ENCODE data around the gene TSSK2.

The TSSK2 gene

DNA sequence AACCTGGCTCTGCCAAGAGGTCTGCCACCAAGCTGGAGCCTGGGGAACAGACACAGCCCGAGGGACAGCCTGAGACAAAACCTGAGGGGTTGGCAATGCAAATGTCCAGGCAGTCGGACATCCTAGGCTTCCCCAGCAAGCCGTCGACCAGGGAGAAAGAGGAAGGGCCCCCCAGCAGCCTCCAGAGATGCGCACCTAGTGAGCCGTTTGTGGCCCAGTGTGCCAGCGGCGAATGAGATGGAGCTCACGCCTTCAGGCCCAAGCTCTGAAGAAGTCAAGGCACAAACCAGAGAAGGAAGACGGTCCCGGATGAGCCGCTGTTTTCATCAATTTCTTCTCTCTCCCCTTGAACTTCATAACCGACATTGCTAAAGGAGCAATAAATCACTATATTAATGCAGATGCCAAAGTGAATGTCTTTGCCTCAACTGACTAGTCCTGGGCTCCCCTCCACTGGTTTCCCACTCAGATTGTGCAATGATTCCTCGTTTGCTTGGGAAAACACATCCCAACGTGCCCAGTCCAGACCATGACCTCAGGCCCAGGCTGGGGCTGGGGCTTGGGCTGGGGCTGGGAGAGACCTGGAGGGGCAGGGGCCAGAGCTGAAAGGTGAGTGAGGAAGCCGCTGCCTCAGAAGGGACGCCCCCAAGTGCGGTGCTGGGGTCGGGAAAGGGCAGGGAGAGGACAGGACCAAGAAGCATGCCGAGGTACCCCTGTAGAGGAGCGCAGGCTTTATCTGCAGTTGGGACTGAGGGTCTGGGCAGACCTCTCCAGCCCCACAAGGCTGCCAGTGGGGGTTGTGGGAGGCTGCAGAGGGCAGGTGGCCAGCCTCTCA lies 5.4 kb upstream of the TSSK2 start:
- DNase-seq: no peak

DNA sequence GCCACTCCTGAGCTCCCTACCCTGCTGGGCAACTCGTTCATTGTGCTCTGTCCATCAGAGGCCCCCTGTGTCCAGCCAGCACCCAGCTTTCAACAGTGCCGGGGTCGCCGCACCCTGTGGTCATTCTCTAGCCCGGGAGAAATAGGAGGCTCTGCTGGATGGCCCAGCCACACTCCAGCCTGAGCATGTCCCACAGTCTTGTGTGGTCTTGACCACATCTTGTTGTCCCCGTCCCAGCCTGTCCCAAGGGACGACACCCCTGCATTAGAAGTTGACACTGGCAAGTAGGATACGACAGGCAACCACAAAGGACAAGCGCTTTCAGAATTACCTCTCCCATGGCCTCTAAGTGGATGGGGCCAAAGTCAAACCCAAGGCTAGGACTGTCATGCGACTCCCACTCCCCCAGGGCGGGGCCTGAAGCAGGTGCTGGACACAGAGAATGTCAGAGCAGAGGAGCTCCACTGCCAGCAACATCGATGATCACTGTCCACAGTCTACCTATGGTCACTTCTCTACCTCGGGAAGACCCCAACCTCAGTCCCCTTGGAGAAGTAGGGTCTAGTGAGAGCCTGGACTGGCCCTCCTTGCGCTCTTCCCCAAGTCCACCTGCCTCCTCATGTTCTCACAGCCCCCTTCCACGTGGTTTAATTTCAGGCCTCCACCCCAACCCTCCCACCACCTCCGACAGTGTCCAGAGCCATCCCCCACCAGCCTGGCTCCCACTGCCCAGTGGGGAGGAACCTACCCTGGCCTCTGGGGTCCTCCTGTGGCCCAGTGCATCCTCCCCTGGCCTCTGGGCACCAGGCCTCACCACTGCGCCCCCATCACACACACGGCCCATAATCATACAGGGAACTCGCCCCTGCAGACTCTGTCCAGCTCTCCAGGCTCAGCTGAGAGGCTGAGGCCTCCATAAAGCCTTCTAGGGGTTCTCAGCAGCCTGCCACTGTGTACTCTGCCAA lies 4.5 kb upstream of the TSSK2 start:
- DNase-seq: no peak

DNA sequence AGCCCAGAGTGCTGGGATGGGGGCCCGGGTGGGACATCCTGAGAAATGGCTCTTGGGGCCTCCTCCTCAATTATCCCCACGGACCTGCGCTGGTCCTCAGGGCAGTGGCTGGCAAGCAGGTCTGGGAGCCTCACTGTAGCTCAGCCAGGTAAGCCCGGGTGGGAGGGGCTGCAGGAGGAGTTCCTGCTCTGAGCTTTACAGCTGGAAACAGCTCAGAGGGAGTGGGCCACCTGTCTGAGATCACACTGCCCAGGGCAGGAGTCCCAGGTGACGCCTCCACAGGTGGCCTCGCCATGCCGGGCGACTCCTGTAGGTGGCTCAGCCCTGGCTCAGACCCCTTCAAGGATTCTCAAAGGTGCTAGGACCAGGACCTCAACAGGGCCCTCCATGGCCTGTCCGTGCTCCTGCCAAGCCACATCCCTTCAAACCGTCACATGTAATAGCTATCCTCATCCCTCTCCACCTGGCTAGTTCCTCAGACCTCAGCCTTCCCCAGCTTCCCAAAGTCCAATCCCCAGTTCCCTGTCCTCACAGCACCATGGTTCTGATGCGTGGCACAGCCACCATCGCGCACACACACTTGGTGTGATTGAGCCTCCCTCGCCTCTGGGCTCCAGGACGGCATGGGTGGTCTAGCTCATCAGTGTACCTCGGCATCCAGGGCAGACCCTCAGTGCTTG lies 3.6 kb upstream of the TSSK2 start:
- DNase-seq: peak in 1 of 3 experiments; percentile 1

DNA sequence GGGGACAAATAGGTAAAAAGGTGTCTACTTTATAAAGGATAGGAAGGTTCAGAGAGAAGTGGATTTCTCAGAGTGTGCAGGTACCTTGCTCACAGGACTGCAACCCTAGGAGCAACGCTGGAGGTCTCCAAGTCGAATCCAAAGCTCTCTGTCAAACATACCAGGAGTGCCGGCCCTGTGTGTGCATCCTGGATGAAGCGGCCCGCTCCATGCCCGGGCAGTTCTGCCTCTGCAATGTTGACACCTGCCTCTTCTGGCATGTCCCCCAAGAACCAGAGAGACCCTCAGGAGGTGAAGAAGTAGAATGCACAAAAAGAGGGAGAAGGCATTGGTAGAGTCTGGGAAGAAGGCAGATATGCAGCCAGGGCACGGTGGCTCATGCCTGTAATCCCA lies 3.1 kb upstream of the TSSK2 start:
- no peak for DNase-seq

DNA sequence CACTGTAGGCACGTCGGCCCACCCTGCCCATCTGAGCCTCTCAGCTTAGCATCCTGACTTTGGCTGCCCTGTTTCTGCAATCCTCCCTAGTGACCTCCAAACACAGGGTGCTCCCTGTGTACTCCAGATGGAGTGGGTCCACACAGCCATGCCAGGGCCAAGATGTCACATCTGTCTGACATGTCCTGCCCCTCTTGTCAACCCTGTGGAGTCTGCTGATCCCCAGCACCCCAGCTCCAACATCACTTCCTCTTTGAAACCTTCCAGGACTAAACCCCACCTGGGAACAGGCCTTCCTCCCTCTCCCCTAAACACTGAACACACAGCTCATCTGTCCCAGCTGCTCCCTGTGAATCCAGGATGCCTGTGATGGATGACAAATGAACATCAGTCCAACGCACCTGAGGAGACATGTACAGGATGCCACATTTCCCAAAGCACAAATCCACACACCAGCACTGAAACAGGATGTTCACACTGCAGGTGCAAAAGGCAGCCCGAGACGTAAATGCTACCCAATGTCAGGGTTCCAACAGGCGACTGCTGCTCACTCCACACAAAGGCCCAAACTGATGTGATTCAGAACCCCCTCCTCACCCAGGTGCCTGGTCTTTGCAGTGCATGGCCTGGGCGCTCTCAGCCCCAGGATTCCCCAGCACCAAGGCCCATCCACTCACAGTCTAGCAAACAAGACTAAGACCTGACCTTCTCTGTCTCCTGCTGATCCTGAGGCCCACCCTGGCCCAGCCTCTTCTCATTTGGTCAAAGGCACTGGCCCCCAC lies 2.0 kb upstream of the TSSK2 start:
- DNase-seq: no peak

DNA sequence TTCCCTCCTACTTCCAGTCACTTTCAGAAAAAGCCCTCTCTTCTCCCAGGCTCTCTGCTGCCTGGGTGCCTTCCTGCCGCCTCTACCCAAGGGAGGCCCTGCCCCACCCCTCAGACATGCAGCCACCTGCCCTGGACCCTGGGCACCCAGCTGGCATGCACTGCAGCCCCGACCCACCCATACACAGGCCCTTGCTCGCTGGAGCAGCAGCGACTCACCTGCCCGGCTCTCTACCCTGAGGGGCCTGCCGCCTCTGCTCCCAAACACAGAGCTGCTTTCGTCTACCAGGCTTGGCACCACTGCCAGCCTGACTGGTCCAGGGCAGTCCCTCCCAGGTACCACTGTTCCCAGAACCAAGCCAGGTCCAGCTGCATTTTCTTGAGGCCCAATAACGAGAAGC lies 1.2 kb upstream of the TSSK2 start:
- DNase-seq: no peak

DNA sequence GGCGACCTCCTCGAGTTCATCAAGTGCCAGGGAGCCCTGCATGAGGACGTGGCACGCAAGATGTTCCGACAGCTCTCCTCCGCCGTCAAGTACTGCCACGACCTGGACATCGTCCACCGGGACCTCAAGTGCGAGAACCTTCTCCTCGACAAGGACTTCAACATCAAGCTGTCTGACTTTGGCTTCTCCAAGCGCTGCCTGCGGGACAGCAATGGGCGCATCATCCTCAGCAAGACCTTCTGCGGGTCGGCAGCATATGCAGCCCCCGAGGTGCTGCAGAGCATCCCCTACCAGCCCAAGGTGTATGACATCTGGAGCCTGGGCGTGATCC lies 542 bp downstream of the TSSK2 start:
- DNase-seq: no peak

DNA sequence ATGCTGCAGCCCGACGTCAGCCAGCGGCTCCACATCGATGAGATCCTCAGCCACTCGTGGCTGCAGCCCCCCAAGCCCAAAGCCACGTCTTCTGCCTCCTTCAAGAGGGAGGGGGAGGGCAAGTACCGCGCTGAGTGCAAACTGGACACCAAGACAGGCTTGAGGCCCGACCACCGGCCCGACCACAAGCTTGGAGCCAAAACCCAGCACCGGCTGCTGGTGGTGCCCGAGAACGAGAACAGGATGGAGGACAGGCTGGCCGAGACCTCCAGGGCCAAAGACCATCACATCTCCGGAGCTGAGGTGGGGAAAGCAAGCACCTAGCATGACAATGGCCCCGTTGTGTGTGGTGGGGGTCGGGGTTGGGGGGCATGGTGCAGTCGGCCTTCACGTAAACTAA lies 1.0 kb downstream of the TSSK2 start:
- no peak for DNase-seq

DNA sequence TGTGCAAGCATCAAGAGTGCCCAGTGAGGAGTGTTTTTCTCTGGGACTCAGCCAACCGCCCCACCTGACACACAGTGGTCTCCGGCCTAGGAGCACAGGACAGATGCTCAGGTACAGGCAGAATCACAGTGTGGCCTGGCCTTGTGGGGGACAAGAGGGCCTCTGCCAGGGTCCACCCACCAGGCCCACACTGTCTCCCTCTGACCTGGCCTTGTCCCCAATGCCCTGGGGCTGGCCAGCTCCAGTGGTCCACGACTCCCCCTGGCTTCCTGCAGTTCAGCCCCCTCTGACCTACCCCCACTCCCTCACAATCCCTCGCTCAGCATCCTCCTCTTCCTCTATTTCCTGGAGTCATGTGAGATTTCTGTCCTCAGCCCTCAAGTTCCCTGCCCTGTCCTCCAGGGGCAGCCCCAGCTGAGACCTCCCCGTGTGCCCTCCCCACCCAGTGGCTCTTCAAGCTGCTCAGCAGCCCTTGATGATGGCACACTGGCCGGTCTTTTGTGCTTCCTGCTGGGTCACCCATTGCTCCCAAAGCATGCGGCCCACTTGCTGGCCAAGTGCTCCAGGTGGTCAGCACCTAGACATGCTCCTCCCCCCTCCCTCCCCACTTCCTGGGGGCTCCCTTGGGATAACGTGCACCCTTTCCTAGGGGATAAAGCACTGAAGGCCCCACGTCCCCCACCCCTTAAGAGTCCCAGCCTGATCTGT lies 1.7 kb downstream of the TSSK2 start:
- no peak for DNase-seq

DNA sequence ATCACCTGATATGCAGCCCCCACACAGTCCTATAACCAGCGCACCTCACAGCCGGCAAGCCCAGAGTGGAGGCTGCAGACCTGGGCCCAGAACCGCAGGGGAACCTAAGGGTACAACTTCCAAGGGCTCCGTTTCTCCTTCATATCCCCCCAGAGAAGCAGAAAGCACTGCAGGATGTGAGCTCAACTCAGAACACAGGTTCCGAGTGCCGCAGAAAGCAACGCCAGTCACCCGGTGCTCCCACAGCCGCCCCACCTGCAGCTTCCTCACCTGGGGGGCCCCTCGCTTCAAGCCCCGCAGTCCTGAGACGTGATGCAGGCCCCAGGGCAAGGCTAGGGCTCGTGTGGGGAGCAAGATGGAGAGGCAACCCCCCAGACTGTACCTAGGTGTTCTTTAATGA lies 2.5 kb downstream of the TSSK2 start:
- DNase-seq: no peak

DNA sequence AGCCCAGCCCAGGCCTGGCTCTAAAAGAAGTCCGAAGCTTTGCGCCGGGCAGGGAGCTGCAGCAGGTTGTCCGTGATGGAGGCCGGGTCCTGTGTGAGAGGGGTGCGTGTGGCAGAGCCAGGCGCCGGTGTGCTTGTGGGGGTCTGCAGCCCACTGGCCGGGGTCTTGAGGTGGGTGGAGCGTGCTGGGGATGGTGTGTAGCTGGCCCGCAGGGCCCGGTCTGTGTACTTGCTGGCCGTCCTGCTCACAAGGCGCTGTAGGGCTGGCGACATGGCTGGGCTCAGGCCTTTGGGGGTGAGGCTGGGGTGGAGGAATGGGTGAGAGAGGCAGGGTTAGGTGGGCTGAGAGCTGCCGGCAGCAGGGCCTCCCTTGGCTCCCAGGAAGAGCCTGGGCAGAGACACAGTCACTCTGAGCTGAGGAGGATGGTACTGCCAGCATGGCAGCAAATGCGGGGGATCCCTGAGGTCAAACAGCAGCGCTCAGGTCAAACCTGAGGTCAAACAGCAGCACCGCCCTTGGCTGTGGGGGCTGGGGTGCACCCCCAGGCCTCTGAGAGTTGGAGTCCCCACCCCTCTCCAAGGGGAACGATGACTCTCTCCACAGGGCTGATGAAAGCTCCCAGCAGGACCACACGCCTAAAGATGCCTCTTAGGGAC lies 3.2 kb downstream of the TSSK2 start:
- DNase-seq: no peak

DNA sequence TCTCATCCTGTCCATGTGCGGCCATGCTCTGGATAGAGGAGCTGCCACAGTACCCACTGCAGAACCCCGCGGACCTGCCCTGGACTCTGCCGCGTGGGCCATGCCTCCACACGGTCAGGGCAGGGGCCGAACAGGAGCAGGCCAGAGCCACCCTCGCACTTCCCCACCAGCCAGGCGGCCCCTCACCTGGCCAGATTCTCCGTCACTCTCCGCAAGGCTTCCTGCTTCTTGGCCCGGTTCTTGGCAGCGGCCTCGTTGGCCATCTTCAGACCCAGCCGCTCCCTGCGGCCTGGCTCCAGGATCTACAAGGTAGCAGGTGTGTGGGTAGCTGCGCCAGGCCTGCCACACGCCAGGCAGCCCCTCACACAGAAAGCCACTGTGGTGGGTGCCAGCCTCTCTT lies 3.8 kb downstream of the TSSK2 start:
- DNase-seq: no peak

DNA sequence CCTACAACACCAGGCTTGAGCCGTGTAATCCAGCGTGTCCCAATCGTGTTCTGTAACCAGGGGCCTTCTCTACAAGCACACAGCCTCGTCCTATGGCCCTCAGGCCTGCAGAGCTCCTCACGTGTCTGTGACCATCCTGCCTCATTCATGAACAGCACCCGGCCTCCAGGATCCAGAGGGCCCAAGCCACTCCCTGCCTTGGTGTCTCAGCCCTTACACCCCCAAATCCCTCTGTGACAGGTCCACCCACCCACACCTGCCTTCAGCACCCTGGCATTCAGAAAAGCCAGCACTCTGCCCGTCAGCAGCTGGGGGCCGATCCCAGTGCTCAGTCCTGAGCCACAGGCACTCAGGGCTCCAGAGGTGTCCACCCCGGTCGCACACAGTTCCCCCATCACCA lies 5.8 kb downstream of the TSSK2 start:
- no peak for DNase-seq

DNA sequence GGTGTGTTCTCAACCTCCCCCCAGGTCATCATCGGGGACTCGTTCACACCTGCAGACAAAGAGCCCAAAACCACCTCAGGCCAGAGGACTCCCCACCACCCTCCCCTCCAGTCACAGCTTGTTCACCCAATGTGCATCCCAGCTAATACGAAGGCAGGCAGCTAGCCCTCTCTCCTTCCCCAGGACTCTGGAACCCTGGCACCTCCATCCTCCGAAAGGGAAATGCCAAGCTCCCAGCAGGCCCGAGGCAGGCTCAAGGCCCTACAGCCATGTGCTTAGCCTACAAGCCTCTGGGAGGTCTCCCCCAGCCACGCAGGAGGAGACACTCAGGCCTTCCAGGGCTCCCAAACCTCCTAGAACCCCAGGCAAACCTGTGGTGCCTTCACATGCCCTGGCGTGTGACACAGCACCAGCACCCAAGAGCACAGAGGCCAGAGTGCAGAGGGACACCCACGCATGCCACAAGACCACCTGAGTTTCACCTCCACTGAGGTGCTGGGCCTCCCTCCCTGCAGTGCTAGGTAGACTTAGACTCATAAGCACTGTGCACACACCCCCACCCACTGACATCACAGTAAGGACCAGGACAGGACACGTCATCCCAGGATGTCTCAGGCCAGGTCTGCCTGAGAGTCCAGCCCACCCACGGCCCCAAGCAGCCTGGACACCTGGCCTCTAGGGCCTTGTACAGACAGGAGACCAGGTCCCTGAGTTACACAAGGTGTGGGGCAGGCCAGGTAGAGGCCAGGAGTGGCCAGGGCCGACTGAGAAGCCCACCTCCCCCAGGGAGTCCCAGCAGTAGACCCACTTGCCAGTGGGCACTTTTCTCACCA lies 6.5 kb downstream of the TSSK2 start:
- DNase-seq: no peak

DNA sequence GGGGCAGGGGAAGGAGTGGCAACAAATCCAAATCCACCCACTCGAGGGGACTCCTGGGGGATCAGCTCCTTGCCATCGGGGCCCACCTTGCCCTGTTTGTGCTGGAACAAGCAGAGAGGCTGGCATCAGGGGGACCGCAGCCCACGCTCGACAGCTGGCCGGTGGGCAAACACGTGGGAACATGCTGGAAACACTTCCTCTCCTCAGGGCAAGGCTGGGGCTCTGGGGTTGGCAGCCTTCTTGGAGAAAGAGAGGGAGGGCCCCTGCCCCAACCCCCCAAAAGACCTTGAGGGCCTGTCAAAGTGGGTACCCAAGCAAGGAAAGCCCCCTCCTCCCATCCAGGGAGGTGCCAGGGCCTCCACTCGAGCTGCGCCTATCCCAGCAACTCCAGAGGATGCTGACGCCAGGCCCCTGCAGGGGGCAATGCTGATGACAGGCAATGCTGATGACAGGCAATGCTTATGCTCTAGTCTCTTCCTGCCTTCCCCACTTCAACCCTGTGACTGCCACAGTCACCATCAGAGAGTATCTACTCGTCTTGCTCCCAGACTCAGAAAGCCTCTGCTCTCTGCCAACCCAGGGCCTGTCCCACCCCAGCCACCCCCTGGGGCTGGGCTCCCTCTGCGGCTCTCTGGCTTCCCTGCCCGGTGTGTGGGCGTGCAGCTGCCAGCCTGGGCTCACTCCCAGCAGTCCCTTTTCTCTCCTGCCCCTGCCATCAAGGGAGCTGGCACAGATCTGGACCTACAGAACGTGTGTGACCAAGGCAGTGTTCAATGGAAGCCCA lies 7.3 kb downstream of the TSSK2 start:
- no peak for DNase-seq

DNA sequence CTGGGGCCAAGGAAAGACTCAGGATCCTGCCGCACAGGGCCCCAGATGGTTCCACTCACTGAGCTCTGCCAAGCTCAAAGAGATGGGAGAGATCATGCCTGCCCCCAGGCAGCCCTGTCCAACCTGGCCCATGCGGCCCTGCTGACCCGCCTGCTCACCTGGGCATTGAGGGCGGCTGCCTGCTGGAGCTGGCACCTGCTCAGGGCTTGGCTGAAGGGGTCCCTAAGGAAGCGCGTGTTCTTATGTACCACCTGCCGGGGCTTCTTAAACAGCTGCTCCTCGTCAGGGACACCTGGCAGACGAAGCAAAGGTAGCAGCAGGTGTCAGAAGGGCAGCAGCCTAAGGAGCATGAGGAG lies 7.9 kb downstream of the TSSK2 start:
- DNase-seq: no peak

DNA sequence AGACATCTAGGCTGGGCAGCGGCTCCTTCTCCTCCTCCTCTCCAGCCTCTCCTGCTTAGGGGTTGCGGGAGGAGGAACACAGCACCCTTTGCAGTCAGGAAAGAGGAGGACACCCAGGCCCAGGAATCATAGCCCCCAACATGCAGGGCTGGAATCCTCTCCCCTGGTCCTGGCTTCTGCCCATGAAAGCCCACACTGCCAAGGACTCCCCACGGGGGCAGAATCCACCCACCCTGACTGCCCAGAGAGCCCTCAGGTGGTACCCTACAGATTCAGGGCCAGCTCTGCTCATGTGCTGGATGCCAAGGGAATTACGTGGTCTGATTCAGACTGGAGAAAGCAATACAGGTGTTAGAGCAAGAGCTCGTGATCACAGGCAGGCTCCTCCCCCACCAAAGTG lies 8.9 kb downstream of the TSSK2 start:
- DNase-seq: no peak

DNA sequence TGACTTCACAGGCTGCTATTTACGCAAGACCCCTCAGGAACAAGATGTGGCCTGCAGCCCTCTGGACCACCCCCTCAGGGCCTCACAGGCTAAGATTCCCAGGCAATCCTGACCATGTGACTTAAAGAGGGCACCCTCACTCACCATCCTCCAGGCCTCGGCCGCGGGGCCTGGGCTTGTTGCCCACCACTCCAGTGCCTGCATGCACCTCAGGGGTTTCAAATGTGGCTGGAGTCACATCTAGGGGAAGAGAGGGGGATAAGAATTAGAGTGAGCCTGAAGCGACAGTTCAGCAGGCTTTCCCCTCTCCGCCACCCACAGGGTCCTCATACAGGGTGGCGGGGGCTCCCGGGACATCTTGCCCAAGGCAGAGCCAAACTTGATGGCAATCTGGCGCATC lies 11.3 kb downstream of the TSSK2 start:
- no peak for DNase-seq

DNA sequence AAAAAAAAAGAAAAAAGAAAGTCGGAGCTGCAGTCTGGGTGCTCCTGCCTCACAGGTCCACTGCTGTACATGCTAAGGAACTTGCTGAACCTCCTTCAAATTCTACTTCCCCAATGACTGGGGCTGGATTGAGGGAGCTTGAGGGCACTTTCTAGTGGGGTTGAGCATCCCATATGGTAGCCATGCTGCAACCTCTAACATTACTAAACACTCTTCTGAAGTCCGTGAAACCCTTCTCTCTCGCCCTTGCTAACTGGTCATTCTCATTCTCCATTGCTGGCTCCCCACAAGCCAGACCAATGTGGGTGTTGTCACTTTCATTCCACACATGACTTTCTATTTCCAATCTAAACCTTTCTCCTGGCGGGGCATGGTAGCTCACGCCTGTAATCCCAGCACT lies 12.1 kb downstream of the TSSK2 start:
- no peak for DNase-seq

DNA sequence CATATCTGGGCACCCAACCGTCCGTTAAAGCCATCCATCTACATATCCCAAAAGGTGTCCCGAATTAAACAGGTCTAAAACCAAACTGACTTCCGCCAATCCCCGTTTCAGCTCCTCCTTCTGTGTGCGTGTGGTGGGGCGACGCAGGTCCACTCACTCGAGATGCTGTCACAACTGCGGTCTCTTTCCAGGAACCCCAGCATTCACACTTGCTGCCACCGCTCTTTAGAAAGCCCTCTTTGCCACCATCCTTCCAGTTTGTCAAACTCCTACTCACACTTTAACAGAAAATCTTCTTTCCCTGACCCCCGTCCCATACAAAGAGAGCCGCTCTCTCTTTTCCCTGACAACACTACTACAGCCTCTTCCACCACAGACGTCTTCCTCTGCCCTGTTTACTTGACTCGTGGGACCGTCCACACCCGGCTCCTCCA lies 12.9 kb downstream of the TSSK2 start:
- peak in 1 of 3 experiments; percentile 26 for DNase-seq

All from NCI-H1417 (cell line).